GM12864 (cell line): ENCODE data around the gene DTD1.
A peak's percentile ranks its signal among the peaks of the same experiment; 100 is the strongest.

Experiments
- DNase-seq: peaks from one replicate; pipeline ENCODE4 v3.0.0-alpha.2; 2011; ENCODE audit warnings: low read depth
- H3K4me3 ChIP-seq: 2 replicates; pipeline ENCODE4 v1.5.1; 2011; ENCODE audit warnings: mild to moderate bottlenecking, low read depth, low read length, control low read depth
- TF ChIP-seq, protein P1 (sequence below): IDR thresholded peaks from 2 replicates; pipeline ENCODE4 v1.5.1; 2011; ENCODE audit warnings: low read depth, mild to moderate bottlenecking, moderate library complexity, low read length, control low read depth, inconsistent platforms; ENCODE audit errors: missing control alignments

Gene DTD1

DNA sequence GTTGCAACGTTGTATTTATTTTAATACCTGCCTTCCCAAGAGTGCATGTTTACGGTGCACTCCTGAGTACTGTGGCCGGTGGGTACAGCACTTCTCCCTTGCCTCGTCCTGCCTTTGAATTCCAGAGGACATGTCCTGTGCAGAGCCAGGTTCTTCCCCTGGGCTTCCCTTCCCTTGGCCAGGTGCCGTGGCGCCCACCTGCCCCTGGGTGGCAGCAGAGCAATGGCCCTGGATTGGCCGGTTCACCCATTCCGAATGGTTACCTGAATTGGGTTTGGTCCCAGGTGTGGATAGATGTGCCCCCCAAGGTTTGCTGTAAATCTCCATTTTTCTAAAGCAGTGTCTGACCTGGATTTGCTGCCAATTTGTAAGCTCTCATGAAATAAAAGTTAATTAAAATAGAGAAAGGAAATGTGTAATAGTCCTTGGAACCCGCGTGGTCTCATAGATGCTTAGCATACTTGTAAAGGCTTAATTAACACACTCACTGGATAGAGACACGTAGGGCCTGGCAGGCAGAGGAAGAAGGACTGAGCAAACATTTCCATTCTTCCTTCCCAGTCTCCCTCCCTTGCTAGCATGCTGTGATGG lies 40.6 kb downstream of the DTD1 start:
- TF ChIP-seq, protein P1, sequence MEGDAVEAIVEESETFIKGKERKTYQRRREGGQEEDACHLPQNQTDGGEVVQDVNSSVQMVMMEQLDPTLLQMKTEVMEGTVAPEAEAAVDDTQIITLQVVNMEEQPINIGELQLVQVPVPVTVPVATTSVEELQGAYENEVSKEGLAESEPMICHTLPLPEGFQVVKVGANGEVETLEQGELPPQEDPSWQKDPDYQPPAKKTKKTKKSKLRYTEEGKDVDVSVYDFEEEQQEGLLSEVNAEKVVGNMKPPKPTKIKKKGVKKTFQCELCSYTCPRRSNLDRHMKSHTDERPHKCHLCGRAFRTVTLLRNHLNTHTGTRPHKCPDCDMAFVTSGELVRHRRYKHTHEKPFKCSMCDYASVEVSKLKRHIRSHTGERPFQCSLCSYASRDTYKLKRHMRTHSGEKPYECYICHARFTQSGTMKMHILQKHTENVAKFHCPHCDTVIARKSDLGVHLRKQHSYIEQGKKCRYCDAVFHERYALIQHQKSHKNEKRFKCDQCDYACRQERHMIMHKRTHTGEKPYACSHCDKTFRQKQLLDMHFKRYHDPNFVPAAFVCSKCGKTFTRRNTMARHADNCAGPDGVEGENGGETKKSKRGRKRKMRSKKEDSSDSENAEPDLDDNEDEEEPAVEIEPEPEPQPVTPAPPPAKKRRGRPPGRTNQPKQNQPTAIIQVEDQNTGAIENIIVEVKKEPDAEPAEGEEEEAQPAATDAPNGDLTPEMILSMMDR: peak; percentile 79
- DNase-seq: no peak
- no peak overlapping the region for H3K4me3 ChIP-seq

DNA sequence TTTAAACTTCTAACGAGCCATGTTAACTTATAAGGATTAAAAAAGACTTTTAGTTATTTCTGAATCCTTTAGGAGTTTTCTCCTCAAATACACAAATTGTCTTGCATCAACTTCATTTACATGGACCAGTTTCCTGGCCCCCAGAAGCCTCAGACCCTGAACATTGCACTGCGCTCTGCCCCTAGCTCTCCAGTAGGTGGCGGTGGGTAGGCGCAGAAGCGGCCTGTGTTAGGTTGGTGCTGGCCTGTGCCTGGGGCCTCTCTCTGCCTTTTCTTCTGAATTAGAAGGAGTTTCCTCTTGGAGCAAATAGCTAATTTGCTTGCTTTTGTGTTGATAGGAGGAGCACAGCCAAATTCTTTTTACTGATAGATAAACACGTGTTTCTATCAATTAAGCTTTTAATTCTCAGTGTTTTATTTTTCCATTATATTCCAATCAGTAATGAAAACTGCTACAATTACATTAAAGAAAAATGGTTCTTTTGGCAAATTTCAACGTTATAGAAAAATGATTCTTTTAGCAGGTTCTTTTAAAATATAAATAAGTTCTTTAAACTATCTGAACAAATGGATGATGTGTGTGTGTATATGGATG lies 44.4 kb downstream of the DTD1 start:
- TF ChIP-seq, protein P1: peak; percentile 98
- no peak overlapping the region for H3K4me3 ChIP-seq
- peak; percentile 10 for DNase-seq

DNA sequence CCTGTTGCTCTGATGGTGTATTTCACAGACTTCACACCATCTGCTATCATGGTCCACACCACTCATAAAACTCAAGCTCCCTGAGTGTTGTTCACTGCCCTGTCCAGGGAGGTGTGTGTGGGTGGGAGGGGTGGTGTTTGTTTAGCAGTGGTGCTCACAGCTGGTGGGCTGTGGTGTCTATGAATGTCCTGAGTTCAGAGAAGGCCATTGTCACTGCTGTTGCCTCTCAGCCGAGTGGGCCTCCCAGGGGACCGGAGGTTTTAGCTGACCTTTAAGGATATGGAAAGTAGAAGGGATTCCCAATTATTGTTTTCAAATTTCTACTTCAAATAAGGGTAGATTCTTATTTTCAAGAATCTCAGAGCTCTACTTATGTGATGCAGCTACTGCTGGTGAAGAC lies 45.6 kb downstream of the DTD1 start:
- H3K4me3 ChIP-seq: no peak overlapping the region
- TF ChIP-seq, protein P1: no peak
- DNase-seq: no peak

DNA sequence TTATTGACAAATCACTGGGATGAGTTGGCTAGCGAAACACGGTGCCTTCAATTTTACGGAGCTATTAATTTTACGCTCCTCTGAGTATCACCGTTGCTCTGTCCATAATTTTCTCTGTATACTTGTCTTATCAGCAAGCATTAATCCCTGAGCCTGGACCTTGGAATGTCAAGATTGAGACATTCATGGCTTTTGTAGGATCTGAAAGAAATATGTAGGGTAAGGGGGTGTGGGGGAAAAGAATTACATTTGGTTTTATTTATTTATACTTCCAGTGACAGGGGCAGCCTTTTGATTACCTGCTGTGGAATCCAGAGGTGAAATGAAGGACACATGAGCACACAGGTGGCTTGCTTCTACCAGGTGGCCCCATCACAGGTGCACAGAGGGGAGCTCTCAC lies 46.6 kb downstream of the DTD1 start:
- TF ChIP-seq, protein P1: no peak
- no peak for DNase-seq
- H3K4me3 ChIP-seq: no peak overlapping the region

DNA sequence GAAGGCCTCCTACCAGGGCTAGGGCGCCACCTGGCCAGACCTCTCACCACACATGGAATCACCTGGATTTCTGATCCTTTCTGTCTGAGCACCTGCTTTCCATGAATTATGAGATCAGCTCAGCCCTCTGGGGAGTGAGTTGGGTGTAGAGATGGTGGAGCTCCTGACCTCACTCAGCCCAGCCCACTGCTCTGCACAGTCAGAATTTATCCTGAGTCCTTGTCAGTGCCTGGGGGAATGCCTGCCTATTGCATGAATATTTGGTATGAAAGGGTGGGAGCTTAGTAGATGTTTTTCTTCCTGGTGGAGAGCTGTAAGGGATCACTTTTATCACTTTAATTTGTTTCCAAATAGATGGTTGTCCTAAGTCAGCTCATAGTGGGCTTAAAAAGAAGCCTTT lies 47.5 kb downstream of the DTD1 start:
- no peak for DNase-seq
- no peak overlapping the region for H3K4me3 ChIP-seq
- TF ChIP-seq, protein P1: no peak

DNA sequence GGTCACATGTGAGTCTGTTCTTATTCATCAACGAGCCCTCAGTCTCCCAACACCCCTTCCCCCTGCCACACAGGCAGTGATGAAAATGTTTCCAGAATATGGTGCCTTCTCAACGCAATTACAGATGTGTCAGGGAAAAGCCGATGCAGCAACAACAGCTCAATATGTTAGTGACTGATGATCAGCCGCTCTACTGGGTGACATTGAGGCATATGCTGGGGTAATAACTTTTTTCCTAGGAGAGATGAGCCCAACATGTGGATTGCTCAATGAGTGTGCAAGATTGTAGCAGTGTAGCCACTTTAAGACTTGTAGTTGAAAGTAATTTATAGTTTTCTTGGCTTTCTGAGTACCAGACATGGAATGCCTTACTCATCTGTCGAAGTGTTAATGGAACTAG lies 49.4 kb downstream of the DTD1 start:
- no peak overlapping the region for H3K4me3 ChIP-seq
- TF ChIP-seq, protein P1: no peak
- no peak for DNase-seq

DNA sequence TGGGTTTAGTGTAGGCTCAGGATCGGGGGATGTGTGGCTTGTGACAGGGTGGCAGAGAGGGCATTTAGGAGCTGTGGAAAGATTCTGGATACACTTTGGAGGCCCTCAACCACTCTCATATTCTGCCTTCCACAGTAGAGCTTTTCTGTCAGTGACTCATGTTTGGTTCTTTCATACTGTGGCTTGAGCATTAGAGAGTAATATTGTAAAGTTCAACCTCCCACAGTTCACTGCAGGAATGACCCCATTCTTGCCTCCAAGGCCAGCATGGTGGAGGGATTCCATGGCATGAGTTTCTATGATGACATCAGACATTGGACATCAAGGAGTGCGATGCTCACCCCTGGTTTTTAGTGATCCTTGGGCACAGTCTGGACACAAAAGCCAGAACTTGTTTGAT lies 50.9 kb downstream of the DTD1 start:
- no peak for DNase-seq
- TF ChIP-seq, protein P1: no peak
- no peak overlapping the region for H3K4me3 ChIP-seq
